ENCODE results near the gene ARMH2. TPM values are rescaled to one million over a fixed set of nuclear protein-coding genes. Genes with fewer than 3 reads are reported as not detected.
A peak's percentile ranks its signal among the peaks of the same experiment; 100 is the strongest.
"Not testable (repeated sequence)": the region's sequence is repeated elsewhere in the genome, so short reads cannot be mapped to it uniquely, and the experiment has no call there.

Gene ARMH2
- total and polyA plus RNA-seq, 4 experiments from 2014 or later = 0.55 to 4.7 (median 3.1) TPM; not detected in 1

GRCh38 chr6:24761851-24762250 is 36.9 kb downstream of the ARMH2 start:
- Mint-ChIP-seq H3K9me3 (peaks cover 0 to 2% (median 0%) of the 10 kb centered on the region in 8 donors), H3K4me1 (peaks cover 0 to 4% (median under 1%) of the 10 kb centered on the region in 4 donors), H3K27ac (peak overlapping the region in 2 of 7 donors; percentile 4 to 32), H3K27me3 (no peaks in the 10 kb centered on the region), H3K36me3 (no peaks in the 10 kb centered on the region), H3K4me3 (no peak overlapping the region)
- CTCF ChIA-PET (ENCODE audit: partially characterized antibody) = interaction anchor here (1.0 to 1.6 kb wide), 2 partner anchors 181 to 257 kb away, joined by 3 to 5 read pairs; no protein-coding TSS in a partner anchor
- intact Hi-C loops (cut with micrococcal nuclease) = no loop called here
- no peak overlapping the region for H3K4me3 ChIP-seq (ENCODE audit: low read length in 2 of 2)
- H3K36me3 ChIP-seq (ENCODE audit: insufficient read depth, low read length) = no peaks in the 10 kb centered on the region
- POLR2A ChIA-PET (ENCODE audit: partially characterized antibody) = no interaction called here
- H3K9me3 ChIP-seq (ENCODE audit: control insufficient read depth in 1 of 2, low read length in 2 of 2) = no peaks in the 10 kb centered on the region
- H3K27ac ChIP-seq (ENCODE audit: low read depth, low read length) = no peak overlapping the region
- no peaks in the 10 kb centered on the region for H3K27me3 ChIP-seq (ENCODE audit: insufficient read depth, low read length)
- H3K4me1 ChIP-seq (ENCODE audit: insufficient read depth, low read length) = no peaks in the 10 kb centered on the region
- DNase-seq = no peak

- Histone ChIP-seq H3K27me3 (ENCODE audit: insufficient read depth, low read length) (no peaks in the 10 kb centered on the region), H3K36me3 (ENCODE audit: insufficient read depth, low read length) (no peaks in the 10 kb centered on the region), H3K4me3 (ENCODE audit: low read length in 2 of 2) (no peak overlapping the region), H3K9me3 (ENCODE audit: control insufficient read depth in 1 of 2, low read length in 2 of 2) (no peaks in the 10 kb centered on the region), H3K27ac (ENCODE audit: low read depth, low read length) (no peak overlapping the region), H3K4me1 (ENCODE audit: insufficient read depth, low read length) (no peaks in the 10 kb centered on the region)
- no peak overlapping the region for H3K4me3 Mint-ChIP-seq
- H3K27ac Mint-ChIP-seq = no peak overlapping the region
- intact Hi-C loops (cut with micrococcal nuclease) = no loop called here
- H3K9me3 Mint-ChIP-seq = peaks cover 0 to 2% (median 0%) of the 10 kb centered on the region in 8 donors
- no peaks in the 10 kb centered on the region for H3K36me3 Mint-ChIP-seq
- no peak for DNase-seq
- no peaks in the 10 kb centered on the region for H3K27me3 Mint-ChIP-seq
- H3K4me1 Mint-ChIP-seq = peaks cover 0 to 4% (median 0%) of the 10 kb centered on the region in 4 donors
- ChIA-PET CTCF (ENCODE audit: partially characterized antibody) (interaction anchor here (1.0 to 1.6 kb wide), 2 partner anchors 180 to 257 kb away, joined by 3 to 5 read pairs; no protein-coding TSS in a partner anchor), POLR2A (ENCODE audit: partially characterized antibody) (no interaction called here)
Measured at GRCh38 chr6:24761193-24761835, 37.4 kb downstream of the ARMH2 start.

- H3K4me1 ChIP-seq (ENCODE audit: insufficient read depth, low read length) = no peaks in the 10 kb centered on the region
- no peak for DNase-seq
- no peaks in the 10 kb centered on the region for H3K27me3 Mint-ChIP-seq
- POLR2A ChIA-PET (ENCODE audit: partially characterized antibody) = no interaction called here
- peaks cover 0 to 4% (median 0%) of the 10 kb centered on the region in 4 donors for H3K4me1 Mint-ChIP-seq
- CTCF ChIA-PET (ENCODE audit: partially characterized antibody) = interaction anchor here (1.1 to 1.6 kb wide), 2 partner anchors 9 to 179 kb away, joined by 4 to 5 read pairs; no protein-coding TSS in a partner anchor
- no peak overlapping the region for H3K27ac ChIP-seq (ENCODE audit: low read depth, low read length)
- H3K36me3 Mint-ChIP-seq = no peaks in the 10 kb centered on the region
- H3K36me3 ChIP-seq (ENCODE audit: insufficient read depth, low read length) = no peaks in the 10 kb centered on the region
- no peak overlapping the region for H3K4me3 Mint-ChIP-seq
- no peaks in the 10 kb centered on the region for H3K27me3 ChIP-seq (ENCODE audit: insufficient read depth, low read length)
- intact Hi-C loops (cut with micrococcal nuclease) = no loop called here
- H3K27ac Mint-ChIP-seq = no peak overlapping the region
- H3K9me3 ChIP-seq (ENCODE audit: control insufficient read depth in 1 of 2, low read length in 2 of 2) = no peaks in the 10 kb centered on the region
- H3K9me3 Mint-ChIP-seq = peaks cover 0 to 2% (median 0%) of the 10 kb centered on the region in 8 donors
- H3K4me3 ChIP-seq (ENCODE audit: low read length in 2 of 2) = no peak overlapping the region
Measured at GRCh38 chr6:24760210-24760609, 38.5 kb downstream of the ARMH2 start.

GRCh38 chr6:24759718-24760117 is 39.0 kb downstream of the ARMH2 start:
- H3K9me3 Mint-ChIP-seq = peaks cover 0 to 2% (median 0%) of the 10 kb centered on the region in 8 donors
- no peaks in the 10 kb centered on the region for H3K27me3 Mint-ChIP-seq
- no peaks in the 10 kb centered on the region for H3K4me1 ChIP-seq (ENCODE audit: insufficient read depth, low read length)
- no peaks in the 10 kb centered on the region for H3K27me3 ChIP-seq (ENCODE audit: insufficient read depth, low read length)
- POLR2A ChIA-PET (ENCODE audit: partially characterized antibody) = no interaction called here
- H3K36me3 Mint-ChIP-seq = no peaks in the 10 kb centered on the region
- intact Hi-C loops (cut with micrococcal nuclease) = no loop called here
- no peak overlapping the region for H3K27ac ChIP-seq (ENCODE audit: low read depth, low read length)
- no peak overlapping the region for H3K4me3 Mint-ChIP-seq
- DNase-seq = no peak
- no peak overlapping the region for H3K4me3 ChIP-seq (ENCODE audit: low read length in 2 of 2)
- H3K36me3 ChIP-seq (ENCODE audit: insufficient read depth, low read length) = no peaks in the 10 kb centered on the region
- peaks cover 0 to 4% (median 0%) of the 10 kb centered on the region in 4 donors for H3K4me1 Mint-ChIP-seq
- CTCF ChIA-PET (ENCODE audit: partially characterized antibody) = interaction anchor here (1.1 kb wide), 1 partner anchor 9 kb away, joined by 4 read pairs; no protein-coding TSS in a partner anchor
- H3K27ac Mint-ChIP-seq = no peak overlapping the region
- H3K9me3 ChIP-seq (ENCODE audit: control insufficient read depth in 1 of 2, low read length in 2 of 2) = no peaks in the 10 kb centered on the region

GRCh38 chr6:24757611-24758010 is 41.1 kb downstream of the ARMH2 start:
- POLR2A ChIA-PET (ENCODE audit: partially characterized antibody) = interaction anchor here (0.9 kb wide), 1 partner anchor 332 kb away, joined by 3 read pairs; no protein-coding TSS in a partner anchor
- H3K9me3 Mint-ChIP-seq = peaks cover 0 to 2% (median 0%) of the 10 kb centered on the region in 8 donors
- H3K36me3 ChIP-seq (ENCODE audit: insufficient read depth, low read length) = no peaks in the 10 kb centered on the region
- DNase-seq = no peak
- peaks cover 0 to 4% (median 0%) of the 10 kb centered on the region in 4 donors for H3K4me1 Mint-ChIP-seq
- no peak overlapping the region for H3K4me3 Mint-ChIP-seq
- H3K27me3 Mint-ChIP-seq = peaks cover 2 to 3% of the 10 kb centered on the region in 2 donors
- no peaks in the 10 kb centered on the region for H3K36me3 Mint-ChIP-seq
- H3K27ac ChIP-seq (ENCODE audit: low read depth, low read length) = no peak overlapping the region
- no peaks in the 10 kb centered on the region for H3K9me3 ChIP-seq (ENCODE audit: control insufficient read depth in 1 of 2, low read length in 2 of 2)
- H3K27ac Mint-ChIP-seq = no peak overlapping the region
- no peaks in the 10 kb centered on the region for H3K4me1 ChIP-seq (ENCODE audit: insufficient read depth, low read length)
- CTCF ChIA-PET (ENCODE audit: partially characterized antibody) = no interaction called here
- intact Hi-C loops (cut with micrococcal nuclease) = no loop called here
- no peaks in the 10 kb centered on the region for H3K27me3 ChIP-seq (ENCODE audit: insufficient read depth, low read length)
- no peak overlapping the region for H3K4me3 ChIP-seq (ENCODE audit: low read length in 2 of 2)

- Mint-ChIP-seq H3K27ac (no peak overlapping the region), H3K27me3 (peaks cover 3 to 5% of the 10 kb centered on the region in 2 donors), H3K36me3 (no peaks in the 10 kb centered on the region), H3K4me1 (no peaks in the 10 kb centered on the region), H3K4me3 (no peak overlapping the region), H3K9me3 (peaks cover 0 to 2% (median 0%) of the 10 kb centered on the region in 8 donors)
- ChIA-PET CTCF (ENCODE audit: partially characterized antibody) (interaction anchor here (0.9 kb wide), 1 partner anchor 174 kb away, joined by 4 read pairs; no protein-coding TSS in a partner anchor), POLR2A (ENCODE audit: partially characterized antibody) (no interaction called here)
- Histone ChIP-seq H3K36me3 (ENCODE audit: insufficient read depth, low read length) (no peaks in the 10 kb centered on the region), H3K27me3 (ENCODE audit: insufficient read depth, low read length) (no peaks in the 10 kb centered on the region), H3K9me3 (ENCODE audit: control insufficient read depth in 1 of 2, low read length in 2 of 2) (no peaks in the 10 kb centered on the region), H3K27ac (ENCODE audit: low read depth, low read length) (no peak overlapping the region), H3K4me3 (ENCODE audit: low read length in 2 of 2) (no peak overlapping the region), H3K4me1 (ENCODE audit: insufficient read depth, low read length) (no peaks in the 10 kb centered on the region)
- intact Hi-C loops (cut with micrococcal nuclease) = no loop called here
- DNase-seq = no peak
Measured at GRCh38 chr6:24755279-24755678, 43.4 kb downstream of the ARMH2 start.

- H3K27me3 ChIP-seq (ENCODE audit: insufficient read depth, low read length); H3K27ac Mint-ChIP-seq; DNase-seq; H3K36me3 ChIP-seq (ENCODE audit: insufficient read depth, low read length); H3K27me3 Mint-ChIP-seq; H3K4me3 ChIP-seq (ENCODE audit: low read length in 2 of 2); H3K27ac ChIP-seq (ENCODE audit: low read depth, low read length); intact Hi-C loops (cut with micrococcal nuclease); POLR2A ChIA-PET (ENCODE audit: partially characterized antibody); H3K4me1 ChIP-seq (ENCODE audit: insufficient read depth, low read length); H3K9me3 Mint-ChIP-seq; H3K36me3 Mint-ChIP-seq; H3K4me3 Mint-ChIP-seq; H3K9me3 ChIP-seq (ENCODE audit: control insufficient read depth in 1 of 2, low read length in 2 of 2); H3K4me1 Mint-ChIP-seq: not testable (repeated sequence)
- CTCF ChIA-PET (ENCODE audit: partially characterized antibody) = interaction anchor here (0.9 kb wide), 1 partner anchor 173 kb away, joined by 4 read pairs; no protein-coding TSS in a partner anchor
Measured at GRCh38 chr6:24754378-24754777, 44.3 kb downstream of the ARMH2 start.
